A673 (cell line): ENCODE measurements around the gene POLE. TPM values are rescaled to one million over a fixed set of nuclear protein-coding genes. Genes with fewer than 3 reads are reported as not detected.

Source experiments
- BruUV-seq: library from RNA; stranded (reverse); fragments of 400-500 nt; replicated peaks from 2 replicates; lab custom pipeline; 2021; lab: Mats Ljungman, UMichigan
- CTCF ChIA-PET: fragments of 300-600 bp; sonication (Branson Sonifier 250); formaldehyde crosslinking; loops from one replicate; lab custom pipeline; 2022; ENCODE audit warnings: antibody characterized with exemption; lab: Charles Lee
- POLR2A ChIA-PET: fragments of 300-600 bp; sonication (Branson Sonifier 250); formaldehyde crosslinking; loops from one replicate; lab custom pipeline; 2022; ENCODE audit warnings: antibody characterized with exemption; ENCODE audit not compliant: low non-redundant PET; lab: Charles Lee
- DNase-seq: peaks from one replicate; pipeline ENCODE4 v3.0.0-alpha.2; 2015; ENCODE audit warnings: low spot score
- H3K27ac ChIP-seq: fragments of 200-600 bp; sonication (generic); 2 replicates; pipeline ENCODE4 v1.5.1; 2016; ENCODE audit warnings: mixed run types, low read depth, mild to moderate bottlenecking, mixed read lengths, antibody characterized with exemption, low read length; ENCODE audit not compliant: poor library complexity, severe bottlenecking
- H3K27me3 ChIP-seq: fragments of 200-600 bp; sonication (generic); replicated peaks from 2 replicates; pipeline ENCODE4 v1.6.1; 2017; ENCODE audit warnings: mixed run types, low read depth, mild to moderate bottlenecking, mixed read lengths, antibody characterized with exemption, low read length; ENCODE audit not compliant: insufficient read depth, poor library complexity
- H3K36me3 ChIP-seq: fragments of 200-600 bp; sonication (generic); 2 replicates; pipeline ENCODE4 v1.6.1; 2016; ENCODE audit warnings: mixed run types, mild to moderate bottlenecking, mixed read lengths, antibody characterized with exemption, low read length; ENCODE audit not compliant: insufficient read depth, poor library complexity, severe bottlenecking
- H3K4me1 ChIP-seq: fragments of 200-600 bp; sonication (generic); 2 replicates; pipeline ENCODE4 v1.6.1; 2017; ENCODE audit warnings: mixed run types, mild to moderate bottlenecking, mixed read lengths, antibody characterized with exemption, low read length; ENCODE audit not compliant: insufficient read depth, poor library complexity, severe bottlenecking
- H3K4me3 ChIP-seq: fragments of 200-600 bp; sonication (generic); 2 replicates; pipeline ENCODE4 v1.5.1; 2016; ENCODE audit warnings: low read depth, mixed run types, mild to moderate bottlenecking, mixed read lengths, low read length; ENCODE audit not compliant: poor library complexity, severe bottlenecking
- H3K9me3 ChIP-seq: fragments of 200-600 bp; sonication (generic); 2 replicates; pipeline ENCODE4 v1.6.1; 2016; ENCODE audit warnings: mixed run types, low read depth, mild to moderate bottlenecking, mixed read lengths, antibody characterized with exemption, low read length; ENCODE audit not compliant: poor library complexity, severe bottlenecking
- CTCF ChIP-seq: fragments of 300-800, 200-600 bp; sonication (generic); conservative IDR thresholded peaks from 2 replicates; pipeline ENCODE4 v1.5.1; 2017; ENCODE audit warnings: low read depth, mild to moderate bottlenecking, antibody characterized with exemption, low read length, moderate library complexity, mixed read lengths
- EZH2 ChIP-seq: fragments of 200-600 bp; sonication (generic); IDR thresholded peaks from 2 replicates; pipeline ENCODE4 v1.6.1; 2017; ENCODE audit warnings: borderline replicate concordance, low read depth, mild to moderate bottlenecking, mixed read lengths, antibody characterized with exemption, low read length; ENCODE audit not compliant: poor library complexity, severe bottlenecking
- intact Hi-C: fragments of 100-400 bp; cut with micrococcal nuclease; formaldehyde crosslinking; loops from one replicate; pipeline ENCODE4 v1.10.0; 2022; ENCODE audit not compliant: unreplicated experiment
- total RNA-seq: library from RNA; stranded (reverse); gene quantifications from 2 replicates; pipeline ENCODE4 v1.2.3, GENCODE V29; 2021

The POLE gene
- total RNA-seq, 1 experiment from 2014 or later = 239 TPM

GRCh38 chr12:132593521-132593920 lies 93.6 kb downstream of the POLE start:
- Histone ChIP-seq H3K9me3 (no peaks in the 10 kb centered on the region), H3K36me3 (no peaks in the 10 kb centered on the region), H3K27me3 (no peaks in the 10 kb centered on the region), H3K4me3 (peak overlapping the region; percentile 7), H3K4me1 (peaks cover 6% of the 10 kb centered on the region), H3K27ac (no peak overlapping the region)
- POLR2A ChIA-PET = no interaction called here
- no peak for TF ChIP-seq EZH2
- no peak for TF ChIP-seq CTCF
- no TSS peak for BruUV-seq
- DNase-seq = no peak
- CTCF ChIA-PET = no interaction called here
- intact Hi-C loops = no loop called here

- DNase-seq = no peak
- CTCF ChIA-PET = no interaction called here
- Histone ChIP-seq H3K27ac (no peak overlapping the region), H3K4me3 (no peak overlapping the region), H3K9me3 (no peaks in the 10 kb centered on the region), H3K4me1 (peaks cover 6% of the 10 kb centered on the region), H3K27me3 (no peaks in the 10 kb centered on the region), H3K36me3 (no peaks in the 10 kb centered on the region)
- intact Hi-C loops = no loop called here
- POLR2A ChIA-PET = no interaction called here
- no peak for TF ChIP-seq CTCF
- TF ChIP-seq EZH2 = no peak
- no TSS peak for BruUV-seq
These were observed 94.1 kb downstream of the POLE start for GRCh38 chr12:132593071-132593470.

- CTCF ChIA-PET = no interaction called here
- H3K27ac ChIP-seq = no peak overlapping the region
- H3K9me3 ChIP-seq = no peaks in the 10 kb centered on the region
- intact Hi-C loops = no loop called here
- peaks cover 3% of the 10 kb centered on the region for H3K4me1 ChIP-seq
- no peak for DNase-seq
- POLR2A ChIA-PET = no interaction called here
- H3K27me3 ChIP-seq = no peaks in the 10 kb centered on the region
- TF ChIP-seq EZH2 (no peak), CTCF (no peak)
- no TSS peak for BruUV-seq
- no peak overlapping the region for H3K4me3 ChIP-seq
- no peaks in the 10 kb centered on the region for H3K36me3 ChIP-seq
These were observed 94.7 kb downstream of the POLE start for GRCh38 chr12:132592282-132592970.
